ENCODE measurements around the gene SLC25A38. TPM values are rescaled to one million over a fixed set of nuclear protein-coding genes. Genes with fewer than 3 reads are reported as not detected.

Gene SLC25A38
- total and polyA plus RNA-seq, 2 experiments from 2014 or later: 19.8 to 61.9 TPM

GRCh38 chr3:39396690-39397089 lies 13.5 kb downstream of the SLC25A38 start (continued):
- TF ChIP-seq ZNF462 (CRISPR knock-in tag; IDR thresholded peaks at IDR 0.05) (no peak), ZNF114 (CRISPR knock-in tag; IDR thresholded peaks at IDR 0.05) (no peak), STAT1 (IDR thresholded peaks at IDR 0.05; ENCODE audit: unreplicated experiment) (no peak), CREB1 (CRISPR knock-in tag; IDR thresholded peaks at IDR 0.05; ENCODE audit: low read depth) (no peak)

GRCh38 chr3:39398700-39399099 lies 15.5 kb downstream of the SLC25A38 start:
- Mint-ChIP-seq H3K27ac (peak overlapping the region; percentile 63; the same call in 1 of the 2 replicates), H3K4me1 (peaks cover 12% of the 10 kb centered on the region; the same call in 2 of the 3 replicates)

More at GRCh38 chr3:39398700-39399099, 15.5 kb downstream of the SLC25A38 start:
- Histone ChIP-seq H2AFZ (no peak overlapping the region), H3F3A (replicated peaks; ENCODE audit: low read depth) (peaks cover under 1% of the 10 kb centered on the region; the same call in 1 of the 2 replicates), H3K4me3 (no peak overlapping the region), H3K36me3 (ENCODE audit: insufficient read depth) (peaks cover 19% of the 10 kb centered on the region), H3K4me1 (ENCODE audit: insufficient read depth) (peaks cover 19% of the 10 kb centered on the region), H4K20me1 (replicated peaks; ENCODE audit: insufficient read depth) (no peaks in the 10 kb centered on the region), H3K27ac (ENCODE audit: low read depth) (peak overlapping the region; percentile 28), H3K79me2 (replicated peaks; ENCODE audit: insufficient read depth) (no peaks in the 10 kb centered on the region), H3K9me2 (ENCODE audit: insufficient read depth) (no peaks in the 10 kb centered on the region), H3K27me3 (ENCODE audit: insufficient read depth) (no peaks in the 10 kb centered on the region), H3K4me2 (no peak overlapping the region)
- TF ChIP-seq CREB1 (CRISPR knock-in tag; IDR thresholded peaks at IDR 0.05; ENCODE audit: low read depth) (no peak), REST (IDR thresholded peaks at IDR 0.05; ENCODE audit: unreplicated experiment) (no peak), CTCF (conservative IDR thresholded peaks at IDR 0.05; ENCODE audit: low read depth in 2 of 2) (peak; percentile 35 to 42; a peak in 3 of 4 replicates)
- Mint-ChIP-seq H3K27me3 (ENCODE audit: insufficient read depth, low read depth, poor library complexity) (peaks cover 7% of the 10 kb centered on the region), H3K4me3 (no peak overlapping the region), H3K9me3 (no peaks in the 10 kb centered on the region), H3K36me3 (ENCODE audit: low read depth) (peaks cover 70% of the 10 kb centered on the region)
- peak; percentile 54 for ATAC-seq
- DNase-seq (ENCODE audit: low spot score): no peak
